ENCODE measurements around the gene SOX8.

SOX8 gene

GRCh38 chr16:959232-960040 is 22.1 kb upstream of the SOX8 start:
- in situ Hi-C loops (cut with MboI; ENCODE audit: low sequenced_read_pairs, unreplicated experiment): no loop called here
- no peak for DNase-seq (ENCODE audit: low spot score)
- TF ChIP-seq CTCF (IDR thresholded peaks at IDR 0.05; ENCODE audit: borderline replicate concordance, control extremely low read depth, extremely low read depth, insufficient read depth, missing control alignments): no peak

GRCh38 chr16:962366-962765 is 19.2 kb upstream of the SOX8 start:
- no peak for TF ChIP-seq CTCF (IDR thresholded peaks at IDR 0.05; ENCODE audit: borderline replicate concordance, control extremely low read depth, extremely low read depth, insufficient read depth, missing control alignments)
- no peak for DNase-seq (ENCODE audit: low spot score)
- in situ Hi-C loops (cut with MboI; ENCODE audit: low sequenced_read_pairs, unreplicated experiment): no loop called here

GRCh38 chr16:962901-963814 is 18.4 kb upstream of the SOX8 start:
- TF ChIP-seq CTCF (IDR thresholded peaks at IDR 0.05; ENCODE audit: borderline replicate concordance, control extremely low read depth, extremely low read depth, insufficient read depth, missing control alignments): no peak
- DNase-seq (ENCODE audit: low spot score): no peak
- in situ Hi-C loops (cut with MboI; ENCODE audit: low sequenced_read_pairs, unreplicated experiment): no loop called here

GRCh38 chr16:963913-964312 is 17.7 kb upstream of the SOX8 start:
- TF ChIP-seq CTCF (IDR thresholded peaks at IDR 0.05; ENCODE audit: borderline replicate concordance, control extremely low read depth, extremely low read depth, insufficient read depth, missing control alignments): no peak
- no peak for DNase-seq (ENCODE audit: low spot score)
- in situ Hi-C loops (cut with MboI; ENCODE audit: low sequenced_read_pairs, unreplicated experiment): no loop called here

- in situ Hi-C loops (cut with MboI; ENCODE audit: low sequenced_read_pairs, unreplicated experiment): no loop called here
- TF ChIP-seq CTCF (IDR thresholded peaks at IDR 0.05; ENCODE audit: borderline replicate concordance, control extremely low read depth, extremely low read depth, insufficient read depth, missing control alignments): no peak
- DNase-seq (ENCODE audit: low spot score): no peak
Measured at GRCh38 chr16:964356-965035, 17.1 kb upstream of the SOX8 start.

GRCh38 chr16:965036-965395 is 16.6 kb upstream of the SOX8 start:
- no peak for TF ChIP-seq CTCF (IDR thresholded peaks at IDR 0.05; ENCODE audit: borderline replicate concordance, control extremely low read depth, extremely low read depth, insufficient read depth, missing control alignments)
- in situ Hi-C loops (cut with MboI; ENCODE audit: low sequenced_read_pairs, unreplicated experiment): no loop called here
- DNase-seq (ENCODE audit: low spot score): no peak

All from GM13976 (cell line).